ENCODE data around the gene LHX2. TPM values are rescaled to one million over a fixed set of nuclear protein-coding genes. Genes with fewer than 3 reads are reported as not detected.

Gene LHX2
- total and polyA plus RNA-seq, 2 of the 4 experiments (the other 2 are of a cell fraction): not detected

DNA sequence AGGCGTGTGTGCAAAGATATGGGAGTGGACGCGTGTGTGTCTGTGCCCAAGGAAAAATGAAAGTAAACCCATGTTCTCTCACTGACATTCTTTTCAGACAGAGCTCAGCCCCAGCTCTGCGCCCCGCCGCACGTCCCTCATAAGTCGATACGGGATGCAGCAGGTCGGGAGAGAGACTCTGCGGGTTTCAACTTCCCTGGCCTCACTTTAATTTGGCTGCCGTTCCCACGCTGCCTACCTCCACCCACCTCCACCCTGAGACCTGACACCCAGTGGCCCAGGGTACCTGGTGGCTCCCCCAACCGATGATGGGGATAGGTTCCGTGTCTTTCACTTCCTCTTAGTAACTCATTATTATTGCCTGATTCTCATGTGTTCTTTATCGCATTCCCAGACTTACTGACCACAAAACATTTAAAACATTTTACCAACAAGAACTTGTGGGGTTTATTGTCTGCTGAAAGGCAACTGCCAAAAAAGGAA, 19.4 kb downstream of the LHX2 start:
- H3K18ac ChIP-seq (ENCODE audit: low read depth, low read length): no peak overlapping the region
- H4K8ac ChIP-seq (ENCODE audit: low read depth in 2 of 2, low read length in 2 of 2): no peak overlapping the region
- H3K14ac ChIP-seq (replicated peaks; ENCODE audit: low read depth, low read length): no peak overlapping the region
- no peak overlapping the region for H3K4me3 ChIP-seq (ENCODE audit: insufficient read depth, low read depth, low read length)
- H3K4me2 ChIP-seq (ENCODE audit: low read depth, low read length): no peak overlapping the region
- POLR2A ChIA-PET (ENCODE audit: unreplicated experiment): no interaction called here
- H3K56ac ChIP-seq (ENCODE audit: extremely low read depth, insufficient read depth, low read length): no peak overlapping the region
- intact Hi-C loops (cut with micrococcal nuclease) (no loop called here), dilution Hi-C loops (cut with HindIII; ENCODE audit: low sequenced_read_pairs, unreplicated experiment) (no loop called here), in situ Hi-C loops (cut with MboI; ENCODE audit: low sequenced_read_pairs) (loop anchor here (5.0 to 10.0 kb wide), 2 partner anchors 486 to 634 kb away; no protein-coding TSS in a partner anchor)
- no peak for DNase-seq
- no peak overlapping the region for H3K23ac ChIP-seq (ENCODE audit: low read depth, low read length)
- no peaks in the 10 kb centered on the region for H3K9me3 ChIP-seq (ENCODE audit: control insufficient read depth, insufficient read depth, low read length)
- H2BK15ac ChIP-seq (ENCODE audit: low read depth, low read length): no peak overlapping the region
- H2BK20ac ChIP-seq (ENCODE audit: low read depth, low read length): no peak overlapping the region
- H4K5ac ChIP-seq (ENCODE audit: low read depth, low read length): no peak overlapping the region
- H3K36me3 ChIP-seq (ENCODE audit: control insufficient read depth, insufficient read depth, low read length): no peaks in the 10 kb centered on the region
- H2BK120ac ChIP-seq (ENCODE audit: low read depth, low read length): no peak overlapping the region
- CTCF ChIA-PET: no interaction called here
- H2AK5ac ChIP-seq (ENCODE audit: low read depth, low read length): no peak overlapping the region
- no CpG with 5 or more reads among the region's 16 CpGs for WGBS, 2 experiments (ENCODE audit: extremely low coverage in 2 of 2, insufficient read length in 1 of 2)
- H2AK9ac ChIP-seq (replicated peaks; ENCODE audit: low read depth, low read length, poor library complexity): no peak overlapping the region
- H3K9me1 ChIP-seq (ENCODE audit: insufficient read depth, low read length): no peaks in the 10 kb centered on the region
- H2BK5ac ChIP-seq (ENCODE audit: low read depth, low read length, poor library complexity, severe bottlenecking): no peak overlapping the region
- H4K91ac ChIP-seq (ENCODE audit: insufficient read depth, low read depth, low read length): no peak overlapping the region
- peaks cover 77% of the 10 kb centered on the region for H3K27me3 ChIP-seq (ENCODE audit: control insufficient read depth, insufficient read depth, low read length)
- no peak overlapping the region for H3K9ac ChIP-seq (ENCODE audit: low read depth, low read length)
- no peak overlapping the region for H2AFZ ChIP-seq (replicated peaks; ENCODE audit: low read length, poor library complexity)
- BruUV-seq (replicated peaks): no TSS peak
- H3K4ac ChIP-seq (ENCODE audit: low read depth, low read length): no peak overlapping the region
- H3K27ac ChIP-seq (ENCODE audit: insufficient read depth, low read length): no peak overlapping the region
- H4K20me1 ChIP-seq (ENCODE audit: insufficient read depth, low read length): no peaks in the 10 kb centered on the region
- no peaks in the 10 kb centered on the region for H3K4me1 ChIP-seq (ENCODE audit: control insufficient read depth, insufficient read depth, low read length)
- H3K79me1 ChIP-seq (ENCODE audit: low read depth in 1 of 2, low read length in 2 of 2): no peaks in the 10 kb centered on the region
- ATAC-seq (ENCODE audit: low read depth): no peak
- TF ChIP-seq SMC3 (IDR thresholded peaks at IDR 0.05; ENCODE audit: low read depth, low read length) (no peak), NFE2L2 (IDR thresholded peaks at IDR 0.05; ENCODE audit: low read depth, low read length) (no peak), MAFK (IDR thresholded peaks at IDR 0.05; ENCODE audit: low read depth, low read length) (no peak), FOS (IDR thresholded peaks at IDR 0.05; ENCODE audit: low read depth, low read length) (no peak)
- TF ChIP-seq, protein P1, sequence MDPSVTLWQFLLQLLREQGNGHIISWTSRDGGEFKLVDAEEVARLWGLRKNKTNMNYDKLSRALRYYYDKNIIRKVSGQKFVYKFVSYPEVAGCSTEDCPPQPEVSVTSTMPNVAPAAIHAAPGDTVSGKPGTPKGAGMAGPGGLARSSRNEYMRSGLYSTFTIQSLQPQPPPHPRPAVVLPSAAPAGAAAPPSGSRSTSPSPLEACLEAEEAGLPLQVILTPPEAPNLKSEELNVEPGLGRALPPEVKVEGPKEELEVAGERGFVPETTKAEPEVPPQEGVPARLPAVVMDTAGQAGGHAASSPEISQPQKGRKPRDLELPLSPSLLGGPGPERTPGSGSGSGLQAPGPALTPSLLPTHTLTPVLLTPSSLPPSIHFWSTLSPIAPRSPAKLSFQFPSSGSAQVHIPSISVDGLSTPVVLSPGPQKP (IDR thresholded peaks at IDR 0.05; ENCODE audit: borderline replicate concordance, low read depth, low read length): no peak
